H1 (cell line): ENCODE data around the gene SMIM7.

Experiments used
- CBX5 ChIP-seq: fragments of 300-800, 300-1000 bp; sonication (generic); IDR thresholded peaks from 2 replicates; pipeline ENCODE4 v1.7.1; 2016; ENCODE audit warnings: antibody characterized with exemption, low read length, low read depth
- CEBPB ChIP-seq: IDR thresholded peaks from 2 replicates; pipeline ENCODE4 v1.6.1; 2012; ENCODE audit warnings: low read depth, low read length
- CTCF ChIP-seq, 3 experiments: IDR thresholded peaks; 1 replicate in 2 of 3; 2 replicates in 1 of 3; pipeline versions ENCODE4 v1.5.1 to v1.6.1; 2011; ENCODE audit warnings: low read length in 3 of 3, mild to moderate bottlenecking in 3 of 3, inconsistent platforms in 2 of 3, low read depth in 1 of 3, moderate library complexity in 1 of 3; ENCODE audit not compliant: insufficient read depth in 1 of 3; ENCODE audit errors: control extremely low read depth in 1 of 3
- E2F6 ChIP-seq: IDR thresholded peaks from 2 replicates; pipeline ENCODE4 v1.6.1; 2012; ENCODE audit warnings: inconsistent platforms
- EP300 ChIP-seq, 2 experiments: IDR thresholded peaks; 1 replicate in 1 of 2; 2 replicates in 1 of 2; pipeline ENCODE4 v1.6.1; 2011 to 2012; ENCODE audit warnings: low read depth in 2 of 2, low read length in 2 of 2, mild to moderate bottlenecking in 2 of 2, borderline replicate concordance in 1 of 2, inconsistent platforms in 1 of 2, moderate library complexity in 1 of 2
- GABPA ChIP-seq: IDR thresholded peaks from 2 replicates; pipeline ENCODE4 v1.6.1; 2011; ENCODE audit warnings: mild to moderate bottlenecking, low read length, moderate library complexity, borderline replicate concordance; ENCODE audit not compliant: insufficient read depth
- POLR2AphosphoS5 ChIP-seq: IDR thresholded peaks from 2 replicates; pipeline ENCODE4 v1.6.1; 2011; ENCODE audit warnings: low read depth, low read length
- SP1 ChIP-seq: IDR thresholded peaks from 2 replicates; pipeline ENCODE4 v1.6.1; 2011; ENCODE audit warnings: low read depth, low read length
- TAF1 ChIP-seq: IDR thresholded peaks from 2 replicates; pipeline ENCODE4 v1.6.1; 2011; ENCODE audit warnings: mild to moderate bottlenecking, low read depth, low read length
- TCF12 ChIP-seq: IDR thresholded peaks from 2 replicates; pipeline ENCODE4 v1.6.1; 2011; ENCODE audit warnings: low read depth, mild to moderate bottlenecking, low read length

DNA sequence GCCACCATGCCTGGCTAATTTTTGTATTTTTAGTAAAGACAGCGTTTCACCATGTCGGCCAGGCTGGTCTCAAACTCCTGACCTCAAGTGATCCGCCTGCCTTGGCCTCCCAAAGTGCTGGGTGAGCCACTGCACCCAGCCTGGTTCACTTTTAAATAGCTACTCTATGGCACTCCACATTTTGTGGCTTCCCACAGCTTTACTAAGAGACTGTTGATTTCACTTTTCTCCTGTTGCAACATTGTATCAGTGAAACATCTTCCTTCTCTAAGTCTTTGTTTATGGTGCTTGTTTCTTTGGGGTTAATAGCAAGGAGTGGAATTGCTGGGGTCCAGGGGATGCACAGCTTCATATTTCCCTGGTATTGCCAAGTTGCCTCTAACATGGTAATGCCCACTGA is 13.3 kb upstream of the SMIM7 start:
- TF ChIP-seq CEBPB = no peak
- no peak for TF ChIP-seq CTCF (IDR thresholded peaks at IDR 0.05; ENCODE audit: control extremely low read depth in 1 of 3, insufficient read depth in 1 of 3, low read depth in 1 of 3, low read length in 3 of 3)
- TF ChIP-seq GABPA = no peak
- no peak for TF ChIP-seq TCF12
- TF ChIP-seq EP300 (IDR thresholded peaks at IDR 0.05; ENCODE audit: borderline replicate concordance in 1 of 2, low read depth in 2 of 2, low read length in 2 of 2) = no peak
- TF ChIP-seq POLR2AphosphoS5 = no peak
- no peak for TF ChIP-seq E2F6
- no peak for TF ChIP-seq TAF1
- no peak for TF ChIP-seq SP1
- TF ChIP-seq CBX5 = no peak
